Immature natural killer cell (primary cell): Measurements from ENCODE around the gene DNAH11. TPM values are rescaled to one million over a fixed set of nuclear protein-coding genes. Genes with fewer than 3 reads are reported as not detected.

Experiments
- DNase-seq, 3 donors: peaks; one replicate each; pipeline ENCODE4 v3.0.0; 2022; ENCODE audit warnings: mixed read lengths in 1 of 3
- H3K27ac Mint-ChIP-seq, 6 donors: one replicate each; pipeline ENCODE4 v1.8.0; 2020; ENCODE audit warnings: mixed read lengths in 6 of 6, mild to moderate bottlenecking in 5 of 6, inconsistent platforms in 4 of 6, moderate library complexity in 3 of 6
- H3K27me3 Mint-ChIP-seq, 3 donors: one replicate each; pipeline ENCODE4 v1.8.0; 2020 to 2021; ENCODE audit warnings: low read depth in 3 of 3, mild to moderate bottlenecking in 3 of 3, mixed read lengths in 3 of 3, moderate library complexity in 3 of 3, inconsistent platforms in 1 of 3
- H3K36me3 Mint-ChIP-seq, 3 donors: one replicate each; pipeline ENCODE4 v1.8.0; 2020; ENCODE audit warnings: mixed read lengths in 3 of 3, inconsistent platforms in 2 of 3, mild to moderate bottlenecking in 2 of 3
- H3K4me1 Mint-ChIP-seq, 2 donors: one replicate each; pipeline ENCODE4 v1.8.0; 2020; ENCODE audit warnings: inconsistent platforms in 2 of 2, mild to moderate bottlenecking in 2 of 2, mixed read lengths in 2 of 2, moderate library complexity in 1 of 2
- H3K4me3 Mint-ChIP-seq, 5 donors: one replicate each; pipeline ENCODE4 v1.8.0; 2020; ENCODE audit warnings: mild to moderate bottlenecking in 5 of 5, mixed read lengths in 5 of 5, inconsistent platforms in 3 of 5, moderate library complexity in 3 of 5
- H3K9me3 Mint-ChIP-seq, 6 donors: one replicate each; pipeline ENCODE4 v1.8.0; 2020; ENCODE audit warnings: mild to moderate bottlenecking in 6 of 6, mixed read lengths in 6 of 6, inconsistent platforms in 4 of 6, moderate library complexity in 3 of 6
- polyA plus RNA-seq, 3 donors: library from polyadenylated mRNA; unstranded; fragments of 300-500 nt; fragmentation: Illumina TruSeq; gene quantifications; one replicate each; pipeline ENCODE4 v1.2.3, GENCODE V29; 2021

DNAH11 gene
- polyA plus RNA-seq, 3 donors from 2014 or later, result not detected

- peaks cover 0 to 5% (median 0%) of the 10 kb centered on the region in 3 donors for H3K27me3 Mint-ChIP-seq
- no peaks in the 10 kb centered on the region for H3K4me1 Mint-ChIP-seq
- H3K4me3 Mint-ChIP-seq, result no peak overlapping the region
- DNase-seq, result no peak
- no peaks in the 10 kb centered on the region for H3K36me3 Mint-ChIP-seq
- H3K9me3 Mint-ChIP-seq, result no peaks in the 10 kb centered on the region
- H3K27ac Mint-ChIP-seq, result no peak overlapping the region
Observed at GRCh38 chr7:21572331-21573313, 29.8 kb downstream of the DNAH11 start.

DNA sequence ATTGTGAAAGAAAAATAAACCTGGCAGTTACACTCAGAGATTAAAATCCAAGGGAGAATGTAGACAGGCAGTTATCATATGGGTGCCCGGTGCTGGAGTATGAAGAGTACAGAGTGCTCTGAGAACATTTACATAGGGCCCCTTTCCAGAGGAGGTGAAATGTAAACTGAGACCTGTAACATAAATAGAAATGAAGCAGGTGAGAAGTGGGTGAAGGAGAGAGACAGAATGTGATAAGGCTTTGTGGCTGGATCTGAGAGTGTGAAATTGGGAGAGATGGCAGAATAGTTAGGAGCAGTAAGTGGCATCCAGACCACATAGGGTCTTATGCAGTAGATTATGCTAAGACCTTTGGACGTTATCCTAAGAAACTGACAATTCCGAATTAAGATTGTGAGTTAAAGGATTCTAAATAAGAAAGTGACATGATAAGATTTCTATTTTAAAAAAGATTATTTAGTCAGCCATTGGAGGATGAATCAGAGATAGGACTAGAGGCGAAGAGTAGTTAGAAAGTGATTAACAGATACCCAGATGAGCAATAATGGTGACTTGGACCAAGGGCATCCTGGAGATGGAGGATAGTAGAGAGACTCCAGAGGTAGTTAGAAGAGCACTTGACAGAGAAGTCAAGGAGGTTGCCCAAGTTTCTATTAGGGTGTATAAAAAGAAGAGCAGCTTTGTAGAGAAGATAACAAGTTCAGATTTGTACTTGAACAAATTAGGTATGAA lies 36.7 kb downstream of the DNAH11 start:
- Mint-ChIP-seq H3K27me3 (peaks cover 2 to 10% (median 6%) of the 10 kb centered on the region in 3 donors), H3K27ac (no peak overlapping the region), H3K9me3 (peaks cover 0 to 5% (median under 1%) of the 10 kb centered on the region in 6 donors), H3K36me3 (no peaks in the 10 kb centered on the region), H3K4me3 (no peak overlapping the region), H3K4me1 (no peaks in the 10 kb centered on the region)
- DNase-seq, result no peak

- Mint-ChIP-seq H3K27me3 (peaks cover 2 to 11% (median 8%) of the 10 kb centered on the region in 3 donors), H3K36me3 (no peaks in the 10 kb centered on the region), H3K27ac (no peak overlapping the region), H3K4me1 (no peaks in the 10 kb centered on the region), H3K9me3 (peaks cover 0 to 5% (median under 1%) of the 10 kb centered on the region in 6 donors), H3K4me3 (no peak overlapping the region)
- DNase-seq, result no peak
Observed at GRCh38 chr7:21580073-21580521, 37.3 kb downstream of the DNAH11 start.

GRCh38 chr7:21585070-21585724 lies 42.4 kb downstream of the DNAH11 start:
- peaks cover 0 to 13% (median 5%) of the 10 kb centered on the region in 3 donors for H3K27me3 Mint-ChIP-seq
- no peaks in the 10 kb centered on the region for H3K36me3 Mint-ChIP-seq
- H3K4me3 Mint-ChIP-seq, result no peak overlapping the region
- peaks cover 0 to 5% (median under 1%) of the 10 kb centered on the region in 6 donors for H3K9me3 Mint-ChIP-seq
- H3K27ac Mint-ChIP-seq, result no peak overlapping the region
- no peaks in the 10 kb centered on the region for H3K4me1 Mint-ChIP-seq
- DNase-seq, result no peak

GRCh38 chr7:21587139-21587784 lies 44.4 kb downstream of the DNAH11 start:
- Mint-ChIP-seq H3K4me1 (no peaks in the 10 kb centered on the region), H3K9me3 (peaks cover 0 to 5% (median under 1%) of the 10 kb centered on the region in 6 donors), H3K36me3 (no peaks in the 10 kb centered on the region), H3K27ac (no peak overlapping the region), H3K27me3 (peaks cover 0 to 13% (median 5%) of the 10 kb centered on the region in 3 donors), H3K4me3 (no peak overlapping the region)
- no peak for DNase-seq

- Mint-ChIP-seq H3K27ac (no peak overlapping the region), H3K4me3 (no peak overlapping the region), H3K27me3 (peaks cover 2 to 5% (median 5%) of the 10 kb centered on the region in 3 donors), H3K36me3 (no peaks in the 10 kb centered on the region), H3K4me1 (no peaks in the 10 kb centered on the region), H3K9me3 (peaks cover 0 to 2% (median 0%) of the 10 kb centered on the region in 6 donors)
- no peak for DNase-seq
Observed at GRCh38 chr7:21596801-21597200, 54.0 kb downstream of the DNAH11 start.

DNA sequence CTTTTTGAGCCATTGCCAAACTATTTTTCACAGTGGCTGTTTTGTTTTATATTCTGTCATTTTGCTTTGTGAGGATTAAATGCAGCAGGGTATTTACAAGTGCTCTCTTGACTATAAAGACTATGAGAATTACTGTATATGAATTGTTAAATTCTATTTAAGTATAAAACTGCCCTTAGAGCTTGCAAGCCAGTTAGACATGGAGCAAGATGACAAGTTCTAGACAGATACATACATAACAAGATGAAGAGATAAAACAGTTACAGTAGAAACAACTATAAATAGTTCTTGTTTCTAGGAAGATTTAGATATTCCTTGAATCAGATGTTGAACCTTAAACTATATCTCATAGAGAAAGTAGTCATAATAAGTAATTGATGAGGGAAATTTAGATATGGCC lies 60.6 kb downstream of the DNAH11 start:
- Mint-ChIP-seq H3K27ac (no peak overlapping the region), H3K36me3 (no peaks in the 10 kb centered on the region), H3K4me3 (no peak overlapping the region), H3K27me3 (peaks cover 2 to 9% (median 6%) of the 10 kb centered on the region in 3 donors), H3K9me3 (peaks cover 0 to 4% (median 0%) of the 10 kb centered on the region in 6 donors), H3K4me1 (no peaks in the 10 kb centered on the region)
- DNase-seq, result no peak

GRCh38 chr7:21603972-21604749 lies 61.3 kb downstream of the DNAH11 start:
- H3K4me1 Mint-ChIP-seq, result no peaks in the 10 kb centered on the region
- peaks cover 0 to 4% (median 0%) of the 10 kb centered on the region in 6 donors for H3K9me3 Mint-ChIP-seq
- no peak overlapping the region for H3K27ac Mint-ChIP-seq
- peaks cover 2 to 6% (median 6%) of the 10 kb centered on the region in 3 donors for H3K27me3 Mint-ChIP-seq
- no peak for DNase-seq
- no peak overlapping the region for H3K4me3 Mint-ChIP-seq
- no peaks in the 10 kb centered on the region for H3K36me3 Mint-ChIP-seq

DNA sequence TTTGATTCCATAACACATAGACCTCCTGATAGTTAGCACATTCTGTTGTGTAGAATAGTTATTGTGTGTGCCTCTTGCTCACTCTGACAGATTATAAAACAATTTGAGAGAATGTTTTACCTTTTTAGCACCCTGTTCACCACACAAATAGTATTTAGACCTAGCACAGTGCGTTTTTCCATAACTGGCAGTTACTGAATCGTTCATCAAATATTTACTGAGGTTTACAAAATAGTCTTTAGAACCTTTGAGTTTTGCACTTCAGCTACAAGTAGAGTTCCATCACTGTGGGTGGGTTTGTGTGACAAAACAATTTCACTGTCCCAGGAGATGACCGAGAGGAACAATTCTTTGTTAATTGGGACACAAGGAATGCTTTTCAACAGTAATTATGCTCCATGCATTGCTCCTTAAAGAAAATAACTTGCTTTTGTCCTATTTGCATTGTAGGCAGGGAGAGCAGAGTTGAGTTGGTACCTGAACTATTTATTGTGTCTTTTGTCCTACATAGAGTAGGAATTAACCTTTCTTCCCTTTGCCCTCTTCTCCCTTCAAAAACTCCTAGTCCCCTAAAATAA lies 62.3 kb downstream of the DNAH11 start:
- no peaks in the 10 kb centered on the region for H3K36me3 Mint-ChIP-seq
- H3K4me3 Mint-ChIP-seq, result no peak overlapping the region
- no peak overlapping the region for H3K27ac Mint-ChIP-seq
- H3K9me3 Mint-ChIP-seq, result peaks cover 0 to 4% (median 0%) of the 10 kb centered on the region in 6 donors
- peaks cover 0 to 6% (median 5%) of the 10 kb centered on the region in 3 donors for H3K27me3 Mint-ChIP-seq
- no peaks in the 10 kb centered on the region for H3K4me1 Mint-ChIP-seq
- DNase-seq, result no peak

DNA sequence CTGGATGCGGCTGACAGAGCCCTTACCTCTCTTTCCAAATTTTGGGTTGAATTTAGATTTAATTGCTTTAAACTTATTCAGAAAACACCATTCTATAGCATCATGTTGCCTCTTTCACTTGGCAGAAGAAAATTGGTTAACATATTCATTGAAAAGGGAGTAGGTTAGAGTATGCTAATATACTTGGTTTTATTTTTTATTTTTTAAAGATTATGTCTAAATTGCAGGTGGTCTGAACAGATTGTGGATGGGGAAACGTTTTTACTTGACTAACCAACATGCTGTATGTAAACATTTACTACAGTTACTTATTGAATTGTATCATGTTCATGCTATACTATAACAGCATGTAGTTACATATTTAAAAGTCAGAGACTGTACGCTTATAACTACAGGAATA lies 65.6 kb downstream of the DNAH11 start:
- peaks cover 0 to 6% (median 0%) of the 10 kb centered on the region in 6 donors for H3K9me3 Mint-ChIP-seq
- H3K36me3 Mint-ChIP-seq, result no peaks in the 10 kb centered on the region
- H3K27ac Mint-ChIP-seq, result no peak overlapping the region
- H3K4me1 Mint-ChIP-seq, result no peaks in the 10 kb centered on the region
- no peak overlapping the region for H3K4me3 Mint-ChIP-seq
- H3K27me3 Mint-ChIP-seq, result peaks cover 0 to 10% (median 7%) of the 10 kb centered on the region in 3 donors
- no peak for DNase-seq

- Mint-ChIP-seq H3K4me1 (no peaks in the 10 kb centered on the region), H3K27ac (no peak overlapping the region), H3K36me3 (no peaks in the 10 kb centered on the region), H3K4me3 (no peak overlapping the region), H3K27me3 (peaks cover 0 to 6% (median 4%) of the 10 kb centered on the region in 3 donors), H3K9me3 (peaks cover 0 to 4% (median 0%) of the 10 kb centered on the region in 6 donors)
- no peak for DNase-seq
Observed at GRCh38 chr7:21611129-21611528, 68.3 kb downstream of the DNAH11 start.

DNA sequence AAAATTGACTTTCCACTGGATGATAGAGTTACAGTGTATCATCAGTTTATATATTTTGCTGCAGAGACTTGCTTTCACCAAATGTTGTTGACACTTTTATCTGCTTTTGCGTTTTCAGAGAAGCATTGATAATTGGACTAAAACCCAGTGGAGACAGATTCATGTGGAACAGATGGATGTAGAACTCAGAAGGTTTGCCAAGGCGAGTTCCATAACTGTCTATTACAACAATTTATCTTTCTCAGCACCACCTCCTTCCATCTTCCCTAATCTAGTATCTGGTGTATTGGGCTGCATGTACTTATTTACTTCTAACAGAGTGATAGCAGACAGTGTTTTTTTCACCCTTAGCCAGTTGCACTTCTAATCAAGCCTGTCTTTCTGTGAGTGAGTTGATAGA lies 73.3 kb downstream of the DNAH11 start:
- no peaks in the 10 kb centered on the region for H3K4me1 Mint-ChIP-seq
- H3K4me3 Mint-ChIP-seq, result no peak overlapping the region
- DNase-seq, result no peak
- no peaks in the 10 kb centered on the region for H3K36me3 Mint-ChIP-seq
- no peaks in the 10 kb centered on the region for H3K9me3 Mint-ChIP-seq
- no peak overlapping the region for H3K27ac Mint-ChIP-seq
- peaks cover 0 to 13% (median 4%) of the 10 kb centered on the region in 3 donors for H3K27me3 Mint-ChIP-seq
